KG1 (cell line): ENCODE measurements around the gene MTHFD1L.
"Not testable (repeated sequence)": the region's sequence is repeated elsewhere in the genome, so short reads cannot be mapped to it uniquely, and the experiment has no call there.

ENCODE experiments used
- DNase-seq: peaks from one replicate; lab custom pipeline; 2025; lab: John Stamatoyannopoulos, UW

Gene MTHFD1L

DNA sequence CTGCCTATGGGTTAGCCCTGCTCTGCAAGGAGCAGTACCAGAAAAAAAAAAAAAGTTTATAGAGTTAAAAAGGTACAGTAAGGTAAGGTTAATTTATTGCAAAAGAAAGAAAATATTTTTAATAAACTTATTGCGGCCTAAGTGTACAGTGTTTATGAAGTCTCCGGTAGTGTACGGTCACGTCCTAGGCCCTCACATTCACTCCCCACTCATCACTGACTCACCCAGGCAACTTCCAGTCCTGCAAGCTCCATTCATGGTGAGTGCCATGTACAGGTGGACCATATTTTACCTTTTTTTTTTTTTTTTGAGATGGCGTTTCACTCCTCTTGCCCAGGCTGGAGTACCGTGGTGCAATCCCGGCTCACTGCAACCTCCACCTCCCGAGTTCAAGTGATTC lies 258.1 kb downstream of the MTHFD1L start:
- not testable (repeated sequence) for DNase-seq

DNA sequence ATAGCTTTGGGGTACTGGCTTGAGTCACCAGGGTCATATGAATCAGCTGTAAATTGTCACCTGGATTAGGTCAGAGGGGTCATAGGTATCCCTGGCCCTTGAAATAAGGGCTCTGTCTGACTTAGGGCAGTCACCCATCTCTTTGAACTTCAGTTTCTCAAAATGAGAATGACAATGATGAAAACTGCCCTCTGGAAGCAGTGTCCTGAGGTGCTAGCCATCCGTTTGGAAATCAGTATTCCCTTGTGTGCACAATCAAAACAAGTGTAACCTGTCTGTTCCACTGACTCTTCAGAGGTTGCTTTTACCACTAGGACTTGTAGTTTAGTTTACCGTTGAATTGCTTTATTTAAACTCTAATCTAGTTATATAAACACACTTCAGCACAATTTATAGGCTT lies 259.7 kb downstream of the MTHFD1L start:
- not testable (repeated sequence) for DNase-seq

DNA sequence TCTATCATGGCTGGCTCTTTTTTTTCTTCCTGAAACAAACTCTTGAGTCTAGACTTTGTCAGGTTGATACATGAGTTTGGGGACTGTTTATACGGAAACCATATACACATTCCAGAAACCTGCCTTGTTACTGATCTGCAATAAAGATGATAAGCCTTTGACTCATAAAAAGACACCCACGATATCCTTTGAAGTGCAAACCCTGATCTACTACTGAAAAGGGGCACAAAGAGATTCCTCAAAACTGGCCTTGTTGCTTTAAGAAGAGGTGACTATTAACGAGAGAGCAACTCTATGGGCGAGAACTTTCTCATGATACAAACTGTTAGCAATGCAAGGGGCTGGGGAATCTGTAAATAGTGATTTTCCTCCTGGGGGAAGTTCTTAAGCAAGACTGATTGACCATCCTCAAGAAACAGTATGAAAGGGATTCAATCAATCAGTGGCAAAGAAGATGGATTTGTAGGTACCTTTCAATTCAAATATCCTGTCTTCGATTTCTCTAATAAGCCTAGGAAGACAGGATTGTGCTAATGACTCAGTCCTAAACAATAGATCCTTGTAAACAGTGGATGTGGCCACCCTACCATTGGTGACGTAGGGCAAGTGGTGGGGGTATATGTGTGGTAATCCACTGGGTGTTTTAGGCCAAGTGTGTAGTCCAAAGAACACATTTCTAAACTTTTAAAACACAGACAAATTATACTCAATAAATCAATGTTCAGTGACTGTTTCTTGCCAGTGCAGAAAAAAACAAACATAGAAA lies 260.3 kb downstream of the MTHFD1L start:
- DNase-seq = not testable (repeated sequence)

DNA sequence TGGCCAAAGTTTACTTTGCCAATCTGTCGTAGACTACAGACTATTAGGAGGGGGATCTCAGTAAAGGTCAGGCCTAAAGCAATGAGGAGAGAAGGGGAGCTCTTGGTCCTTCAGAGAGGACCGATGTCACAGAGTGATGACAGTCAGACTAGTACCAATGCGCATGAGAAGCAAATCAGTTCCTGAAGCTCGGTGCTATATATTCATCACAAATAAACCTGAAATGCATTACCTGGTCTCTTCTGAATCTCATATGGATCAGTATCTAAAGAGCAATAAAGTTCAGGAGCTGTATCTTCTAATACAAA lies 260.9 kb downstream of the MTHFD1L start:
- not testable (repeated sequence) for DNase-seq

- not testable (repeated sequence) for DNase-seq
Measured at GRCh38 chr6:151127133-151127798, 261.8 kb downstream of the MTHFD1L start.

DNA sequence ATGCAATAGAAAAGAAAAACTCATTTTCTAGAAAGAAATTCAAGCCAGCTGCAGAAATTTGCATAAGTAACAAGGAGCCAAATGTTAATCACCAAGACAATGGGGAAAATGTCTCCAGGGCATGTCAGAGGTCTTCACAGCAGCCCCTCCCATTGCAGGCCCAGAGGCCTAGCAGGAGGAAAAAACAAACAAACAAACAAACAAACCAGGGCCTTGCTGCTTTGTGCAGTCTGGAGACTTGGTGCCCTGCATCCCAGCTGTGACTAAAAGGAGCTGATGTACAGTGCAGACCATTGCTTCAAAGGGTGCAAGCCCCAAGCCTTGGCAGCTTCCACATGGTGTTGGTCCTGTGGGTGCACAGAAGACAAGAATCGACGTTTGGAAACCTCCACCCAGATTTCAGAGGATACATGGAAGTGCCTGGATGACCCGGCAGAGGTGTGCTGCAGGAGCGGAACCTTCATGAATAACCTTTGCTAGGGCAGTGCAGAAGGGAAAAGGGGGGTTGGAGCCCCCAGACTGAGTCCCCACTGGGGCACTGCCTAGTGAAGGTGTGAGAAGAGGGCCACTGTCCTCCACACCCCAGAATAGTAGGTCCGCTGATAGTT lies 263.4 kb downstream of the MTHFD1L start:
- no peak for DNase-seq

DNA sequence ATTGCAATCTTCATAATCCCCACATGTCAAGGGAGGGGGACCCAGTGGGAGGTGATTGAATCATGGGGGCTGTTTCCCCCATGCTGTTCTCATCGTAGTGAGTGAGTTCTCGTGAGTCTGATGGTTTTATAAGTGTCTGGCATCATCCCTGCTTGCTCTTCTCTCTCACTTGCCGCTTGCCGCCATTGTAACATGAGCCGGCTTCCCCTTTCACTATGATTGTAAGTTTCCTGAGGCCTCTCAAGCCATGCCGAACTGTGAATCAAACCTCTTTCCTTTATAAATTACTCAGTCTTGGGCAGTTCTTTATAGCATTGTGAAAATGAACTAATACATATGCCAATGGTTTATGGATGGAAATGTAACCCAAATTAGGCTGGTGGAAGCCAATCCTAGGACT lies 264.8 kb downstream of the MTHFD1L start:
- DNase-seq = no peak

DNA sequence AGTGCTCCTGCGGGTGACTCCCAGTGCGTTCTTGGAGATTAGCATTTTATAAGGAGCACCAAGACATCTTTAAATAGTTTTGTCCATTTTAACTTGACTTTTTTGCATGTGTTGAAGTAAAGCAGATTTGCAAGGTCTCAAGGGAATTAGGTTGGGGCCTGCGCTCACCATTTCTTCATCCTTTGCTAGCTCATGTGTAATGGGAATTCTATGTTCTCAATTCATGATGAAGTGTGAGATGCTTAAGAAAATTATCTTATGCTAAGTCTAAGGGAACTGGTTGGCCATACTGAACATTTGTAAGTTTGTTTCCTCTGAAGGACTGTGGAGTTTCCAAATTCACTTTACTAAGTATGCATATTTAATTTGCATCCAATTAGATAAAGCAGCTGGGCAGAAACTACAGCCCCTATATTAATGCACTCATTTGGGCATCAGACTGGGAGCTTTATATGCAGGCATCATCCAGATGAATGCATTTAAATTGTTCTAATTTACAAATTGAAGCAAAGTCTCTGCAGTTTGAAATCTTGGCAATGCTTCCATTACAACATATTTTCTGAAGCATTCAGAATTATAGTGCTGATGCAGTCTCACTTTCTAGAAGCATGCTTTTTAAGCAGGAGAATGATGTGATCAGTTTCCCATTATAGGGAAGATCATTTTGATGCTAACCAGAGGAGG lies 266.0 kb downstream of the MTHFD1L start:
- DNase-seq = no peak

- no peak for DNase-seq
Measured at GRCh38 chr6:151136141-151136755, 270.7 kb downstream of the MTHFD1L start.

DNA sequence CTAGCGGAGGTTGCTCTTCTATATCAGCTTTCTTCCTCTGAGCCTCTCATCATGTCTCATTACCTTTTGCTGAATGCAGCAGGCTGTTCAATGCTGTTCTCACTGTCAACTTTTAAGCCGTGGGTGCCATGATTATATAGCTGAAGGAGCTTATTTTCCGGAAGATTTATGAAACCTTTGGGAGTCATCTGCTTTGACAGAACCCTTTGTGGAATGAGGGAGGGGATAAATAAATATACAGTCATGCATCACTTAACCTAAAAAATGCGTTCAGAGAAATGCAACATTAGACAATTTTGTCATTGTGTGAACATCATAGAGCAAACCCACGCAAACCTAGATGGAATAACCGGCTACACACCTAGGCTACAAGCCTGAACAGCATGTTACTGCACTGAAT lies 272.0 kb downstream of the MTHFD1L start:
- DNase-seq = no peak

- DNase-seq = no peak
Measured at GRCh38 chr6:151139524-151139923, 274.0 kb downstream of the MTHFD1L start.

GRCh38 chr6:151140767-151141166 lies 275.3 kb downstream of the MTHFD1L start:
- DNase-seq = no peak

DNA sequence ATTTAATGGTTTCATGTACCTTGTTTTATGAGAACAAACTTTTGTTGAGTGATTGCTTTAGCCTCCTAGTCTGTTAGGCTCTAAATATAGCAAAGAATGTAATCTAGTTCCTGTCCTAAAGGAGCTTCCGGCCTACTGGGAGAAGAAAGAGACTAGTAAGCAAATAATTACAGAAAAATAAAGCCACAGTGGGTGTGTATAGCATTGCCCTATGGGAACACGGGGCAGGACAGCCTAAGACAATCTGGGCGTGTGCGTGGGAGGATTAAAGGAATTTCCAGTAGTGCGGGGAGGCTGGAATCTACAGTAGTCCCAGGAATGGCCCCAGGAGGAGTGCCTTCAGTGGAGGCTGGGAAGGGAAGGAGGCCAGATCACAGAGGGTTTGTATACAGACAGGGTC lies 276.2 kb downstream of the MTHFD1L start:
- DNase-seq = no peak

- no peak for DNase-seq
Measured at GRCh38 chr6:151142676-151143075, 277.2 kb downstream of the MTHFD1L start.

DNA sequence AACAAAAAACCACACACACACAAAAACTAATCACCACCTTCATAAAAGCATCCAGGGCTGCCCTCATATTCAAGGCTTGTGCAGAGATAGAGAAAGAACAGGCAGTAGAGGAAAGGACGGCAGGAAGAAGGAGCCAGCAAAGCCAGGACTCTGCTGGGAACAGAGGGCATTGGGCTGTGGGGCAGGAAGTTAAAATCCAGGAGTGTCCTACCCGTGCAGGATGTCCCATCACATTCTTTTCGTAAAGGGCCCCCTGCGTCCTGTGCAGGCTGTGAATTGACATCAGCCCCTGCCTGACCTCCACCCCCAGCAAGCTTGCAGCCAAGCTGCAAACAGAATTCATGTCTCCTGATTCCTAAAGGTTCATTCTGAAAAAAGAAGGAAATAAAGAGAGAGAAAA lies 277.8 kb downstream of the MTHFD1L start:
- no peak for DNase-seq

DNA sequence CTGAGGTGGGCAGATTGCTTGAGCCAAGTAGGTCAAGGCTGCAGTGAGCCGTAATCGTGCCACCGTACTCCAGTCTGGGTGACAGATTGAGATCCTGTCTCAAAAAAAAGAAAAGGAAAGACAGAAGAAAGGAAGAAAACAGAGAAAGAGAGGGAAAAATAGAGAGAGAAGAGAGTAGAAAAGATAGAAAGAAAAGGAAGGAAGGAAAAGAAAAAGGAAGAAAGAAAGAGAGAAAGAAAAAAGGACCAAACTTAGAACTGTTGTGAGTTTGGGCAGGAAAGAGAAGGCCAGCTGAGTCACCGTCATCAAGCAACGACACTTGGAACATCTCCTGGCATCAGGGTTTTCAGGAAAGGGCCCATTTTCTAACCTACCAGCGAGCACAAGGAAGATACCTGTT lies 278.3 kb downstream of the MTHFD1L start:
- no peak for DNase-seq

- DNase-seq = no peak
Measured at GRCh38 chr6:151147118-151147832, 281.8 kb downstream of the MTHFD1L start.

DNA sequence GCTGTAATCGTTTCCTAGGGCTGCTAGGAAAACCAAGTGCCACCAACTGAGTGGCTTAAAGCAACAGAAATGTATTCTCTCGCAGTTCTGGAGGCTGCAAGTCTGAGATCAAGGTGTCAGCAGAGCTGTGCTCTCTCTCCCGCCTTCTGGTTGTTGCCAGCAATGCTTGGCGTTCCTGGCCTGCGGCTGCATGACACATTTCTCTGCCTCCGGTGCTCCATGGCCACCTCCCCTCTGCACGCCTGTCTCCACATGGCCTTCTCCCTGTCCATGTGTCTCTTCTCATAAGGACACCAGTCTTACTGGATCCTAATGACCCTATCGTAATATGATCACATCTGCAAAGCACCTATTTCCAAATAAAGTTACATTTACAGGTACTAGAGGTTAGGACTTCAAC lies 282.6 kb downstream of the MTHFD1L start:
- no peak for DNase-seq

- DNase-seq = no peak
Measured at GRCh38 chr6:151149793-151150192, 284.3 kb downstream of the MTHFD1L start.
